ENCODE data around the gene DCDC2C. TPM values are rescaled to one million over a fixed set of nuclear protein-coding genes. Genes with fewer than 3 reads are reported as not detected.

The DCDC2C gene
- polyA plus RNA-seq, 2 of the 4 experiments (the other 2 are of a cell fraction) = not detected

- no peak overlapping the region for H3K4me3 ChIP-seq
- no peak for DNase-seq (ENCODE audit: low read depth in 1 of 2, low spot score in 1 of 2)
- no peaks in the 10 kb centered on the region for H3K9me3 ChIP-seq
- no peak for TF ChIP-seq NPAS2 (CRISPR knock-in tag; IDR thresholded peaks at IDR 0.05; ENCODE audit: borderline replicate concordance)
- no peaks in the 10 kb centered on the region for H3K4me1 ChIP-seq
- 0% methylated on average over 4 of the region's 4 CpGs for WGBS (ENCODE audit: missing lambda C conversion rate)
- ATAC-seq = peak; percentile 29 to 35; a peak in 2 of 6 replicates
- no peak overlapping the region for H3K27ac ChIP-seq
- no peak for FAIRE-seq
- ChIA-PET CTCF (interaction anchor here (0.9 to 1.6 kb wide), 2 partner anchors 16 to 22 kb away, joined by 3 to 4 read pairs; no protein-coding TSS in a partner anchor), POLR2A (no interaction called here)
- H3K4me2 ChIP-seq = no peak overlapping the region
Observed at GRCh38 chr2:3801506-3801905, 98.1 kb downstream of the DCDC2C start.

GRCh38 chr2:3805201-3805939, 102.0 kb downstream of the DCDC2C start:
- TF ChIP-seq HMGXB4 (CRISPR knock-in tag; IDR thresholded peaks at IDR 0.05; ENCODE audit: borderline replicate concordance) (no peak), KDM1A (IDR thresholded peaks at IDR 0.05; ENCODE audit: low read depth) (no peak), NFE2L2 (conservative IDR thresholded peaks at IDR 0.05; ENCODE audit: low read length) (no peak), RCOR1 (IDR thresholded peaks at IDR 0.05; ENCODE audit: low read depth, low read length) (no peak), GATA3 (IDR thresholded peaks at IDR 0.05; ENCODE audit: borderline replicate concordance) (no peak), MYC (IDR thresholded peaks at IDR 0.05; ENCODE audit: borderline replicate concordance, low read length) (no peak), HOXA7 (CRISPR knock-in tag; IDR thresholded peaks at IDR 0.05) (no peak), RAD21 (conservative IDR thresholded peaks at IDR 0.05 in 1 of 2, IDR thresholded peaks at IDR 0.05 in 1 of 2) (peak; percentile 41 to 48; a peak in 4 of 5 replicates), CTCF (IDR thresholded peaks at IDR 0.05) (peak; percentile 55), SREBF2 (IDR thresholded peaks at IDR 0.05) (no peak), PHF8 (IDR thresholded peaks at IDR 0.05; ENCODE audit: borderline replicate concordance, low read depth) (no peak), SMC3 (IDR thresholded peaks at IDR 0.05) (peak; percentile 45; the same call in 1 of the 3 replicates), CBX8 (IDR thresholded peaks at IDR 0.05) (no peak), JUN (IDR thresholded peaks at IDR 0.05) (no peak), FOSL2 (IDR thresholded peaks at IDR 0.05) (no peak), FOSL2 (CRISPR knock-in tag; IDR thresholded peaks at IDR 0.05) (no peak), USF2 (IDR thresholded peaks at IDR 0.05) (no peak), E2F6 (IDR thresholded peaks at IDR 0.05; ENCODE audit: borderline replicate concordance, low read depth) (no peak), ZNF302 (CRISPR knock-in tag; IDR thresholded peaks at IDR 0.05) (no peak), RNF2 (IDR thresholded peaks at IDR 0.05; ENCODE audit: borderline replicate concordance, low read depth) (no peak), HES2 (IDR thresholded peaks at IDR 0.05) (no peak), JUNB (IDR thresholded peaks at IDR 0.05) (no peak), KDM5A (IDR thresholded peaks at IDR 0.05) (no peak), TFCP2L1 (CRISPR knock-in tag; IDR thresholded peaks at IDR 0.05) (no peak), HOXB13 (CRISPR knock-in tag; IDR thresholded peaks at IDR 0.05; ENCODE audit: low read depth) (no peak), FOSB (CRISPR knock-in tag; IDR thresholded peaks at IDR 0.05) (no peak), MAX (IDR thresholded peaks at IDR 0.05) (no peak)
- POLR2A ChIA-PET = no interaction called here
- no peak for FAIRE-seq

More at GRCh38 chr2:3805201-3805939, 102.0 kb downstream of the DCDC2C start:
- Histone ChIP-seq H3K27ac (no peak overlapping the region), H3K4me3 (no peak overlapping the region), H3K9me3 (0 out of 3 replicates have a peak, but pooled peaks cover 12% of the 10 kb centered on the region), H3K4me1 (no peaks in the 10 kb centered on the region; the same call in 2 of the 3 replicates), H3K4me2 (no peak overlapping the region)
- ATAC-seq (peak; percentile 80 to 93), DNase-seq (ENCODE audit: low read depth in 1 of 2, low spot score in 1 of 2) (peak; percentile 54 to 64)
- 33% methylated on average over 15 of the region's 15 CpGs for WGBS (ENCODE audit: missing lambda C conversion rate)
- CTCF ChIA-PET = interaction anchor here (0.6 to 6.8 kb wide), 14 partner anchors 21 to 1359 kb away, joined by 3 to 66 read pairs (median 4); no protein-coding TSS in a partner anchor

All from A549 (cell line).